Measurements from ENCODE around the gene NUDT8.
"Not testable (repeated sequence)": the region's sequence is repeated elsewhere in the genome, so short reads cannot be mapped to it uniquely, and the experiment has no call there.

The NUDT8 gene

GRCh38 chr11:67660752-67661151, 31.0 kb upstream of the NUDT8 start:
- not testable (repeated sequence) for H3K4me3 ChIP-seq (ENCODE audit: low read depth, low read length)

GRCh38 chr11:67659651-67660165, 30.0 kb upstream of the NUDT8 start:
- H3K4me3 ChIP-seq (ENCODE audit: low read depth, low read length): not testable (repeated sequence)

GRCh38 chr11:67657300-67657699, 27.6 kb upstream of the NUDT8 start:
- H3K4me3 ChIP-seq (ENCODE audit: low read depth, low read length): no peak overlapping the region

GRCh38 chr11:67656278-67656922, 26.7 kb upstream of the NUDT8 start:
- H3K4me3 ChIP-seq (ENCODE audit: low read depth, low read length): no peak overlapping the region

GRCh38 chr11:67654225-67654624, 24.5 kb upstream of the NUDT8 start:
- H3K4me3 ChIP-seq (ENCODE audit: low read depth, low read length): no peak overlapping the region

GRCh38 chr11:67652965-67653845, 23.5 kb upstream of the NUDT8 start:
- no peak overlapping the region for H3K4me3 ChIP-seq (ENCODE audit: low read depth, low read length)

- H3K4me3 ChIP-seq (ENCODE audit: low read depth, low read length): no peak overlapping the region
Observed at GRCh38 chr11:67651976-67652781, 22.4 kb upstream of the NUDT8 start.

GRCh38 chr11:67649634-67650510, 20.1 kb upstream of the NUDT8 start:
- H3K4me3 ChIP-seq (ENCODE audit: low read depth, low read length): no peak overlapping the region

- H3K4me3 ChIP-seq (ENCODE audit: low read depth, low read length): no peak overlapping the region
Observed at GRCh38 chr11:67648796-67649613, 19.3 kb upstream of the NUDT8 start.

GRCh38 chr11:67648140-67648795, 18.5 kb upstream of the NUDT8 start:
- no peak overlapping the region for H3K4me3 ChIP-seq (ENCODE audit: low read depth, low read length)

GRCh38 chr11:67647471-67647870, 17.7 kb upstream of the NUDT8 start:
- no peak overlapping the region for H3K4me3 ChIP-seq (ENCODE audit: low read depth, low read length)

GRCh38 chr11:67646535-67647336, 17.0 kb upstream of the NUDT8 start:
- no peak overlapping the region for H3K4me3 ChIP-seq (ENCODE audit: low read depth, low read length)

GRCh38 chr11:67645521-67646461, 16.1 kb upstream of the NUDT8 start:
- H3K4me3 ChIP-seq (ENCODE audit: low read depth, low read length): no peak overlapping the region

GRCh38 chr11:67644472-67645418, 15.0 kb upstream of the NUDT8 start:
- no peak overlapping the region for H3K4me3 ChIP-seq (ENCODE audit: low read depth, low read length)

GRCh38 chr11:67644042-67644441, 14.3 kb upstream of the NUDT8 start:
- no peak overlapping the region for H3K4me3 ChIP-seq (ENCODE audit: low read depth, low read length)
